ENCODE measurements around the gene EPHB6.

Gene EPHB6, protein sequence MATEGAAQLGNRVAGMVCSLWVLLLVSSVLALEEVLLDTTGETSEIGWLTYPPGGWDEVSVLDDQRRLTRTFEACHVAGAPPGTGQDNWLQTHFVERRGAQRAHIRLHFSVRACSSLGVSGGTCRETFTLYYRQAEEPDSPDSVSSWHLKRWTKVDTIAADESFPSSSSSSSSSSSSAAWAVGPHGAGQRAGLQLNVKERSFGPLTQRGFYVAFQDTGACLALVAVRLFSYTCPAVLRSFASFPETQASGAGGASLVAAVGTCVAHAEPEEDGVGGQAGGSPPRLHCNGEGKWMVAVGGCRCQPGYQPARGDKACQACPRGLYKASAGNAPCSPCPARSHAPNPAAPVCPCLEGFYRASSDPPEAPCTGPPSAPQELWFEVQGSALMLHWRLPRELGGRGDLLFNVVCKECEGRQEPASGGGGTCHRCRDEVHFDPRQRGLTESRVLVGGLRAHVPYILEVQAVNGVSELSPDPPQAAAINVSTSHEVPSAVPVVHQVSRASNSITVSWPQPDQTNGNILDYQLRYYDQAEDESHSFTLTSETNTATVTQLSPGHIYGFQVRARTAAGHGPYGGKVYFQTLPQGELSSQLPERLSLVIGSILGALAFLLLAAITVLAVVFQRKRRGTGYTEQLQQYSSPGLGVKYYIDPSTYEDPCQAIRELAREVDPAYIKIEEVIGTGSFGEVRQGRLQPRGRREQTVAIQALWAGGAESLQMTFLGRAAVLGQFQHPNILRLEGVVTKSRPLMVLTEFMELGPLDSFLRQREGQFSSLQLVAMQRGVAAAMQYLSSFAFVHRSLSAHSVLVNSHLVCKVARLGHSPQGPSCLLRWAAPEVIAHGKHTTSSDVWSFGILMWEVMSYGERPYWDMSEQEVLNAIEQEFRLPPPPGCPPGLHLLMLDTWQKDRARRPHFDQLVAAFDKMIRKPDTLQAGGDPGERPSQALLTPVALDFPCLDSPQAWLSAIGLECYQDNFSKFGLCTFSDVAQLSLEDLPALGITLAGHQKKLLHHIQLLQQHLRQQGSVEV

DNA sequence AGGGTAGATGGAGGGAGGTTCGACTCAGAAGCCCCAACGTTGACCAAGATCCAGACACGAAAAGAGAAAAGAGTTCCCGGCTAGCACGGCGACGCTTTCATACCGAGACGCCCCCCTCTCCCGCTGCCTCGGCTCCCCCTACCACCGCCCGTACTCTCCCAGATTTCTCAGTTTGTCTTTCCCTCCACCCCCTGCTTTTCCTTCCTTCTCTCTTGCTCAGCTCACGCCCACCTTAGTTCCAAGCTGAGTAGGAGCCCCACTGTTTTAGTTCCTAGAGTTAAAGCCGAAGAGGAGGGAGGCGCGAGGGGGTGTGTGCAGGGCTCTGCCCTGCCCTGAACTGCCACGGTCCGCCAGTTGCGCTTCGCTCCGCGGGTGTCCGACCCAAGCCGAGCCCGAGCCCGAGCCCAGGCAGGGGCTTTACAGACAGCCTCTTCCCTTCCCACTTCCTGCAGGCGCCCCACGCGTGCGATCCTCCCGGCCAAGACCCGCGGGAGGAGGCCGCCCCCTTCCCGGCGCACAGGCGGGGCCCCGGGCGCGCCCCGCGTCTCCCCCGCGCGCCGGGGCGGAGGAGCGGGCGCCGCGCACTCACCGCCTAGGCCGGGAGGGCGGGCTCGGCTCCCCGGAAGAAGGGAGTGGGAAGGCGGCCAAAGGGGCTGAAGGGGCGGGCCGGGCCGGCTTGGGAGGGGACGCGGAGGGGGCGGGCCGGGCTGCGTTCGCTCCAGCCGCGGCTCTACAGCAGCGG is at the start of gene EPHB6:
TSS of gene EPHB6 (plus strand) at position 705 of the 742 bp plus-strand sequence. CDS start 8,152 bp downstream, outside the sequence.
- DNase-seq, result peak; percentile 55

DNA sequence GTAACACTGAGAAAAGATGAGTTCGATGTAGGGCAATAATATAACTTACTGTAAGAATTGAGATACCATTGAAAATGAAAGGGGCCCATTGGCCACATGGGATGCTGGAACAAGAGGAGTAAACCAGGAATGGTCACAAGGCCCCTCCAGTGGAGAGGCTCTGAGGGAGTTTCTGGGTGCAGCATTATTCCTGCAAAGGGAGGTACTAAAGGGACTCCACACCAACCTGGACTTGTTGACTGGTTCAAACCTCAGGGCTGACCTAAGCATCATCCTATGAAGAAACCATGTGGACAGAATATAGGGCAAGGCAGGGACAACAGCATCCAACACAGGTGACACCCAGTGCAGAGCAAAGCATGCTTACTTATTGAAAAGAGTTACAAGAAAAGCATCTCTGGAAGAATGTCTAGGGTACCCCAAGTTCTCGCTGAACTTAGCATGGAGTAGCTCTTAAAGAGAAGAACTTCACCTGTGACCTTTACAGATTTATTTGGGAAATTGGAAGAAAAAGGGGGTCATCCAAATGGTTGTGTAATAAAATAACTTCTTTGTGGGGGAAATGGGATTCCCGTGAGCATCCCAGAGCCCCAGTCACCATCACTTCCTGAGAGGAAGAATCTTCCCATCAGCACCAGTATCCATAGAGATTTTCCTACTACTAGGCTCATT is 49.4 kb upstream of the EPHB6 start:
- no peak for DNase-seq

DNA sequence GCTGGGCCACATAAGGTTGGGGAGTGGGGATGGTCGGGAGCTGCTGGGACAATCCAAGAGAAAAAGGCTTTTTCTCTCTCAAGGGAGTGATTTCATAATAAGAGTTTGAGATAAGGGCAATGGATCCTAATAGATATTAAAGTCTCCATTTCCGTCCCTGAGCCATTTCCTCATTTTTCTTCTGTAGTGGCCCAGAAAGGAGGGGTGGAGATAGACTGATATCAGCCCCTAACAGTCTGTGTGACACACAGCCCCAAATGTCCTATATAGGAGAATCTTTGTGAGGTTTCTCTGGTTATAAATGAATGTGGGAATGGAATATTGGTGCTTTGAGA is 48.9 kb upstream of the EPHB6 start:
- DNase-seq, result no peak

DNA sequence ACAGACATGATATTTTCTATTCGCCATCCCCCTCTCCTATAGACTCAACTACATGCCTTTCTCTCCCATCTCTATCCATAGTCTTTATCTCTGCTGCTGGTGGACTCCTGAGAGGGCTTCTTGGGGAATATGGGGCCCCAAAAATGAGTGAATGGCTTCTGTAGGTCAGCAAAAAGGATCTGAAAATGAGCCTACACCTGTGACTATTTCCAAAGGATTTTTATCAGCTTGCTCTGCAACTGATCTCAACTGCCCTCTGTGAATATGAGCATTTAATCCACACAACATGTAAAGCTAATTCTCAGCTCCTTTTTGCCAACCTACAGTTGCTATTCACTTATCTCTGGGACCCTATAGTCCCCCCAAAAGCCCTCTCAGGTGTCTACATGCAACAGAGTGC is 47.9 kb upstream of the EPHB6 start:
- DNase-seq, result no peak

DNA sequence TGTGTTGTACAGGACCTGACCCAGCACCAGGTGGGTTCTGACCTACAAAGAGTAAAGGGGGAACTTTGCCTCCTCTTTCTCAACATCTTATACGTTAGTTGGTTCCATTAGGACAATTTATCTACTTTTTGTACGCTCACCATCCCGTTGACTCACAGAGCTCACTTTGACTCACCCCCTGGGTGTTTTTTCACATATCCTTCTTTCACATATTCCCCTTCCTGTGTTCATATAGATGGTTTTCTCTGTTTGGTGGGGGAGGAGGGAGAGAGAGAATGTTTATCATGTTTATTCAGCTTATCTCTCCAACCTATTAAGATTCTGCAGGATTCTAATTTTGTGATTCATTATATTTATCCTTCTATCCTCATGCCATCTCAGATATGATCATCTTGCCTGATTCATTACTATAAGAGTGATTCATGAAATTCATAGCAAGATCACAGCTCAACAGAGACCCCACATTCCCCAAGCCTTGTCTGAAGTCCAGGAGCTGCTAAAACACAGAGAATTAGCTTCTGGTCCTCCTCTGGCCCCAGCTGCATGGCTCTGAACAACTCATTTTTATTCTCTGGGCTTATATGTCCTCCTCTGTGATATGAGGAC is 46.9 kb upstream of the EPHB6 start:
- peak; percentile 12 for DNase-seq

DNA sequence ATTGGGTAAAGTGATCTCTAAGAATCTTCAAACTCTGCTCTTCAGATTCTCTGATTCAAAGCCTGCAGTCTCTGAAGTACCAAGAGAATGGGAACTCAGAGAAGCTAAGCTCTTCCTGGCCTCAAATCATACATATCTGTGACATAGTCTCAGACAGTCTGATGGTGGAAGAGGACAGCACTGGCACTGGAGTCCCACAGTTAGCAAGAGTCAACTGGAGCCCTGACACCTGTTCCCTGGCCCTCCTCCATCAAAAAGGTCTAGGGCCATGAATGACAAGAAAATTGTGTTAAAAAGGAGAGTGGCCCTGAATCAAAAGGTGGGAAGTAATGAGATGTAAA is 46.4 kb upstream of the EPHB6 start:
- no peak for DNase-seq

DNA sequence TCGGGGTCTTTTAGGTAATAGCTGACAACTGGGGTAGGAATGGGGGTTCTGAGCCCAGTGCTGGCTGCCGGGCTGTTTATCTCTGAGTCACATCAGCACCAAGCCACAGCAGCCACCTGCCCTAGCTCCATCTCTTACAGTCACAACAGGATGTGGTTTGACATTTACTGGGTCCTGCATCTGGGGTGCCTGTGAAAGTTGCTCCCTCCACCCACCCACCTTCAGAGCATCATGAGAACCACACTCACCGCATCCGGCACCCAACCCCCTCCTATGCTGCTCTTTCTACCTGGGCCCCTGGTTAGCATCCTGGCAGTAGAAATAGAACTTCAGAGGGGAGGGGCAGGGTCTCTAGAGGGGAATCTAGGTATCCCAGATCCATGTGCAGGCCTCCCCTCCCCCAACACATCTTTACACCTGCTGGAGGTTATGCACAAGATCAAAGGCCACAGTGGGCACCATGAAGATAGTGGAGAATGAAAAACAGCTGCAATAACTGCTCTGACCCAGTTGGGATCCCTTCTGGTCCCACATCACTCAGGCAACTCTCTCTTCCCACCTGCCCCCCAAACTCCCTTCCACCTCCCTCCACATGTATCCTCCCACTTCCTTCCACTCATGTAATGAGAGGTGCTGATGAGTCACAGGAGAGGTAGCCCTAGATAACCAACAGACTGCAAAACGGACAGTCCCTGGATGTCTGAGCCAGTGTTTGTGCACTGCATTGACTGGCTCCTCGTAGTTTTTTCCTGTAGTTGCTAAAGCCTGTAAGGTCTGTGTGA is 45.9 kb upstream of the EPHB6 start:
- no peak for DNase-seq

DNA sequence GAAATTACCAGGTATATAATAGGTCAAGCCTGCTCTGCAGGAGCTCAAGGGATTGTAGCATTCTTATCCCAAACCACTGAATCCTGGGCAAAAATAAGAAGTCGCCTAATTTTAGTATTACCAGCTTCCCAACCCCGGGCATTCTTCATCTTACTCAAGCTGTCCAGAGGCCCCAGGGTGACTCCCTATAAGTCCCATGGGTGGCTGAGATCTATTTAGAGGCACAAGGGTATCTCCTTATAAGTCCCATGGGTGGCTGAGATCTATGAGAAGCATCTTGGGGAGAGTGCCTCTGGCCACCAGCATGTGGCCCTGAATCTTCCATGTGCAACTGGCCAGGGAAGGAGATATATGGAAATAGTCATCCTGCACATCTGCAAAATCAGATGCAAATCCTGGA is 45.2 kb upstream of the EPHB6 start:
- no peak for DNase-seq

DNA sequence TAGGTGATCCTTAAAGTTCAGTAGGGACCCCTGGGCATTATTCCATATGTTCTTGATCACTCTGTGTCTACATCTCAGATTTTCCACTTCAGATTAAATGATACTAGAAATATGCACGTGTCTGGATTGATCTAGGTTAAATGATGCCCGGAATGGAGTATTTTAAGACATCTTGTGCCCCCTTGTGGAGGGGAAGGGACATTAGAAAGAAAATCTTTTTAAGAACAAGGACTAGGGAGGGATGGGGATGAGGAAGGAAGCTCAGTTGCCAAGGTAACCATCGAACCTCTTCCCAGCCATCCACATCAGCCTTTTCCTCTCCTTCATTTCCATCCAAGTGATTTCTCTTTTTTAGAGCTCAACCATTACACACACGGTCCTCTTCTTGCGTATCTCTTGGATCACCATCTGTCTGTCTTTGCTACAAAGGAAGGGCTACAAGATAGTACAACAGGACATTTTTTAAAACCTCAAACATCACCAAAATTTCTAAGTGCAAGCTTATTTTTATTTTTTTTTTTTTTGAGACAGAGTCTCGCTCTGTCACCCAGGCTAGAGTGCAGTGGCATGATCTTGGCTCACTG is 43.6 kb upstream of the EPHB6 start:
- DNase-seq, result peak; percentile 48

DNA sequence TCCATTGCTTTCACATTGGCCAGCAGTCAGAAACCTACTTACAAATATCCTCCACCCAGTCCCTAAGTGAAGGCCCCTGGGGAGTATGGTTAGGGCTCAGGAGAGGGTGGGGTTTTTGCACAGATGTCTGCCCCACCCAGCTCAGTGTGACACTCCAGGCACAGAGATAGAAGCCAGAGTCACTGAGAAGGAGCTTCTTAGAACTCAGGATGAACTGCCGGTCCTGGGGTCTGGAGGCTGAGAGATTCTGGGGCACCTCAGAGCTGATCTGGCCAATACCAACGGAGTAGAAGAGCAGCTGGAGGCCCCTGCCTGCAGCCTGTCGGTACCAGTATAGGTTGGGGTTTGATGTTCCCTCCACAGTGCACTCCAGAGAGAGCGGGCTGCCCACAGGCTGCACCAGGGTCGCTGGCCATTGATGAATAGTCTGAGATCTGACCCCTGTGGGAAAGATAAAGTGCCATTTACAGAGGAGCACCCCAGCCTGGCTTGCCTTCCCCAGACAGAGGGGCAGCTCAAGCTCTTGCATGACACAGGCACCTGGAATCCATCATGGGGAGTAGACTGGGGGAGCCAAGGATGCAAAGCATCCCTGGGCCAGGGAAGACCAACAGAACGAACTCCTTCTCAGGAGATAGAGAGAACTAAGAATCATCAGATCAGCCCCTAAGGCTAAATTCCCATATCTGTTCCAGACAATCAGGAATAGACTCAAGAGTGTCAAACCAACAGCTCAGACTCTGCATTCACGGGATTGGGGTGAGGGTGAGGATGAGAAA is 42.2 kb upstream of the EPHB6 start:
- DNase-seq, result no peak

DNA sequence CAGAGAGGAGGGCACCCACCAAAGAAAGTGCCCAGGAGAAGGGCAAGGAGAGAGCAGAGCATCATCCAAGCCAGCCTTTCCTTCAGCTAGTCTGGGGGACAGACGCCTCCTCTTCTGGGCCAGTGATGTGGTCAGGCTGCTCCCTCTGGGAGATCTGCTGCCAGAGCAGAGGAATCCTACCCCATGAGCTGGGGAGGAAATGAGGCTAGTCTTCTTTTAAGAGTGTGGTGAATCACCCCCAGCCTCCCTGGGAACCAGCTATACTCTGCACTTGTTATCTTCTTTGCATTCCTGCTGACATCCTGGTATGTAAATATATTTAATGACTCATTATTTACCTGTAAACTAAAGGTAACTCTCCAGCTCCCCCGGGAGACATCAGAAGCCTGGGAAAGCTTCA is 41.6 kb upstream of the EPHB6 start:
- peak; percentile 59 for DNase-seq

DNA sequence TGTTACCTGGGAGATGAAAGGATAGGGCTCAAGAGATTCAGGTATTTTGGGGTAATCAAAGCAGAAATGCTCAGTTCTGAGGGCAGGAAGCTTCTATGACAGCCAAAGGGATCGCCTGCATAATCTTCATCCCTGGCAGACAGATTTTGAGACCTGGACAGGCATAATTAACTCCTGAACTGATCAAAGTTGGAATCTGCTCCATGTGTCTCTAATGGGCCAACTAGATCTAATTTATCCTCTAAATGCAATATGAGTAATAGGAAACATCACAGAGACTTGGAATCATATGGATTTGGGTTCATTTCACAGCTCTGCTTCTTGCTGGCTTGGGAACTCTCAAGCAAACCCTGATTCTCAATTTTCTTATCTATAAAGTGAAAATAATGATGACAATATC is 41.2 kb upstream of the EPHB6 start:
- no peak for DNase-seq

DNA sequence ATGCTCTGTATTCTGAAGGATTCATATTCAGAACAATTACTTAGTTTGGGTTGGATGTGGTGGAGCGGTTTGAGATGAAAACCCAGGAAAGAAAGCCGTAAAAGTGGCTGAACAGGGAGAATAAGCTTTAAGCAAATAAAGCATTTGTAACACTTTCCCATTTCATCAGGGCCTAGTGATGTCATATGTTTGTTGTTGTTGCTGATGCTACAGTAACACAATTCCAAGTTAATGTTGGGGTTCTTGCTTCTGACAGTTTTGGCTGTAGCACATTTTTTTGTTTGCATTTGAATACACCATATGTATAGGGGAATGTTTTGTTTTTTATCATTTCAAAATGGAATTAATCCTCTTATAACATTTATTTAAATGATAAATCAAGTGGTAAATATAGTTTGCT is 40.4 kb upstream of the EPHB6 start:
- DNase-seq, result no peak

DNA sequence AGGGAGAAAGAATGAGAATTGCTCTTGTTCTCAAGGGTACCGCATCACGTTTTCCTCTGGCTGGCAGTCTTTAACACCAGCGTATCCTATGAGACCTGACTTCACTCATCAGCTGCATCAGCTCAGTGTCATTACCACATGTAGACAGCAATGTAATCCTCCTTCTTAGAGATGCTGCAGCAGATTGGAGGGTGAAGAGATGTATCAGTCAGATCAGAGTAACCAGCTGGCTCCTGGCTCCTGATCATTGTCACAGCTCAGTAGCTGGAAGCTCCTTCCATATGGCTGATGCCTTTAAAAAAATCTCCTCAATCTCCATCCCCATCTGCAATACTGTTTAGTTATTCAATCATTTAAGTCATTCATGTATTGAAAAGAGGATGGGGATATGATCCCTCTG is 39.7 kb upstream of the EPHB6 start:
- no peak for DNase-seq

DNA sequence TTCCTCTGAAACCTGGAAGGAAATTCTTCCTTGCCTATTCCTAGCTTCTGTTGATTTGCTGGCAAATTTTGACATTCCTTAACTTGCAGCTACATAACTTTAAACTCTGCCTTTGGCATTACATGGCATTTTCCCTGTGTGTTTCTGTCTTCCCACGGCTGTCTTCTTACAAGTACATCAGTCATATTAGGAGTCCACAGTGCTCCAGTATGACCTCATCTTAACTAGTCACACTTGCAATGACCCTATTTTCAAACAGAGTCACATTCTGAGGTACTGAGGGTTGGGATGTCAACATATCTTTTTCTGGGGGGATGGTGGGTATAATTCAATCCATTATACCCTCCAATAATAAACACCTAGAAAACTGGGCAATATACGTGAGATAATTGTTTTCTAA is 37.4 kb upstream of the EPHB6 start:
- DNase-seq, result no peak

DNA sequence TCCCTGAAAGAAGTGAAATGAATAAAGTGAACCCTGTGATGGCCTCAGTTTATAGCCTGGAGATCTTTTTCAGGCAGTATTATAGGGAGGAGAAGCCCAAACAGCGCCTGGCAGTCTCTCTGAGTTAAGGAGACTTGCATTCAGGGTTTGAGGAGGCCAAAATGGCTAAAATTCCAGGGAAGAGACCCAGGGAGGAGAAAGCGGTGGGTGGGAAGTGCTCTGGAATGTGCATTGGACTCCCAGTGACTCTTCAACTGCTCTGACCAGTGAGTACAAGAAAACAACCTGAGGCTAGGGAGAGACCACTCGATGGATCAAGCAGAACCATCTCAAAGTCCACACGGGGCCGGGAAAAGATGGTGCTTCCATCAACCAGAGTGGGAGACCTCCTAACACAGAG is 35.3 kb upstream of the EPHB6 start:
- DNase-seq, result no peak

DNA sequence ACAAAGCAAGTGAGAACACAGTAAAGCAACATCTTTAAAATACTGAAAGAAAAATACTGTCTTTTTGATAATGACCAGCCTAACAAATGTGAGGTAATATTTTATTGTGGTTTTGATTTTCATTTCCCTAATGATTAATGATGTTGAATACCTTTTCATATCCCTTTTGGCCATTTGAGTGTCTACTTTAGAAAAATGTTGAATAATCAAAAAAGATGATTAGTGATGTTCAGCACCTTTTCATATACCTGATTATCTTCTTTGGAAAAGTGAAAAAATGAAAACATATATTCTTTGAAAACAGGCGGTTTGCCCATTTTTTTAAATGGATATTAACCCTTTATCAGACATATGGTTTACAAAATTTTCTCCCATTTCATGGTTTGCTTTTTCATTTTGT is 32.2 kb upstream of the EPHB6 start:
- DNase-seq, result no peak

DNA sequence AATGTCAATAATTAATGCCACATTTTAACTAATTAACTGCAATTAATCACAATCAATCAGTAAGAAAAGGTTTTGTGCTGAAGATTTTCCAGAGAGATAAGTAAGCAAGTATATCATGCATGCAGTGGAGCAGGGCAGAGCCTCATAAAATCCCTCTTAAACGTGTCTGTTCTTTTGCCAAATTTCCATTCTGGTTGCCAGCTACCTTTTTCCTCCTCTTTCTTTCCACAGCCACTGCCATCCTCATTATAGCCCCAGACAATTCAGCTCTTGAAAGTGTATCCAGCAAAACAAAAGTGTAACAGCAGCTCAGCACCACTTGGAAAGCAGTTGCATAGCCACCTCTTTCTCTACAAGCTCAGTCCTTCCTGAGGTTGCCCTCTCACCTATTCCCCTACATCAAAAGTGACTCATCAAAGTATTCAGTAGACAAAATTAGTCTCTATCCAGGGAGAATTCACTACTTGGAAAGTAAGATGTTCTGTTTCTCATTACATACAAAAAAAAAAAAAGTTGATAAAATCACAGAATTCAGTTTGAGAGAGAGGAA is 26.9 kb upstream of the EPHB6 start:
- no peak for DNase-seq

DNA sequence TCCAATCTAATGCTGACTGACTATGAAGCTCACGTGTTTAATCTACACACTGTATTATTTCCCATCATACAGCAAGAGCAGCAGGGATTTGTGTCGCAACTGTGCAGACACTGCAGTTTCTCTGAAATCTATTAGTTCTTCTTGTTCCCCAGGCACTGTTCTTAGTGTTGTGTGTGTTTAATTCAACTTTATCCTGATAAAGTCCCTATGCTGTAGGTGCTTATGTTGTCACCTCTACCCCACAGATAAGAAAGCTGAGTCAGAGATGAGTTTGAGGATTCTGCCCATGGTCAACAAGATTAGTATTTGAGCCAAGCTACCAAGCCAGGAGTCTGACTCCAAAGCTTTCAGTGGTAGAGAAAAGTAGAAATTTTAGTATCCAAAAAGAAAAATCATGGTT is 22.5 kb upstream of the EPHB6 start:
- DNase-seq, result no peak

Measured in fibroblast of skin of right quadriceps (primary cell).